Testis (tissue), 2 donors: ENCODE results near the gene DMD.

ENCODE experiments used
- POLR2A ChIP-seq: fragments of 450-650 bp; IDR thresholded peaks from one replicate; pipeline ENCODE4 v1.6.1; 2017; ENCODE audit warnings: antibody characterized with exemption, mild to moderate bottlenecking, moderate library complexity
- TF ChIP-seq, protein P1 (sequence below), 3 experiments: fragments of 450-650 bp in 2 of 3; fragments of 200-600 bp in 1 of 3; sonication (generic) in 1 of 3; IDR thresholded peaks; one replicate each; pipeline ENCODE4 v1.5.1; 2016 to 2019; ENCODE audit warnings: antibody characterized with exemption in 3 of 3, mild to moderate bottlenecking in 2 of 3, moderate library complexity in 1 of 3

DNA sequence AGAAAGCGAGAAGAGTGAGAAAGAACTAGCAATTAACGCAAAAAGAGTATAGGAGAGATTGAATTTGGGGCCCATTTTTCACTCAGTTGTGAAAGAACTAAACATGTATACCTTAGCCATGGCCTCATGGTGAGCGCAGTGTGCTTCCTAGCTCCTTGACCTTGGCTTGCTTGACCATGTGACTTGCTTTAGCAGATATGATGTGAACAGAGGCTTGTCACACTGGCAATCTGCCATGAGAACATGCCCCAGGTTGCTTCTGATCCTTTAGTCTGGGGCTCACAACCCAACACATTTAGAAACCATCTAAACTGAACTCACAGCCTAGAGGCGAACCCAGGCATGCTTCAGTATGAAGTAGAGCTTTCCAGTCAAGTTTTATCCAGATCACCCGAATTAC, 1879.4 kb downstream of the DMD start:
- TF ChIP-seq, protein P1, sequence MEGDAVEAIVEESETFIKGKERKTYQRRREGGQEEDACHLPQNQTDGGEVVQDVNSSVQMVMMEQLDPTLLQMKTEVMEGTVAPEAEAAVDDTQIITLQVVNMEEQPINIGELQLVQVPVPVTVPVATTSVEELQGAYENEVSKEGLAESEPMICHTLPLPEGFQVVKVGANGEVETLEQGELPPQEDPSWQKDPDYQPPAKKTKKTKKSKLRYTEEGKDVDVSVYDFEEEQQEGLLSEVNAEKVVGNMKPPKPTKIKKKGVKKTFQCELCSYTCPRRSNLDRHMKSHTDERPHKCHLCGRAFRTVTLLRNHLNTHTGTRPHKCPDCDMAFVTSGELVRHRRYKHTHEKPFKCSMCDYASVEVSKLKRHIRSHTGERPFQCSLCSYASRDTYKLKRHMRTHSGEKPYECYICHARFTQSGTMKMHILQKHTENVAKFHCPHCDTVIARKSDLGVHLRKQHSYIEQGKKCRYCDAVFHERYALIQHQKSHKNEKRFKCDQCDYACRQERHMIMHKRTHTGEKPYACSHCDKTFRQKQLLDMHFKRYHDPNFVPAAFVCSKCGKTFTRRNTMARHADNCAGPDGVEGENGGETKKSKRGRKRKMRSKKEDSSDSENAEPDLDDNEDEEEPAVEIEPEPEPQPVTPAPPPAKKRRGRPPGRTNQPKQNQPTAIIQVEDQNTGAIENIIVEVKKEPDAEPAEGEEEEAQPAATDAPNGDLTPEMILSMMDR (IDR thresholded peaks at IDR 0.05): no peak
- TF ChIP-seq POLR2A: no peak
